C4-2B (cell line): ENCODE results near the gene ARAP1.

Source experiments
- ZFX ChIP-seq: fragments of 450-650 bp; IDR thresholded peaks from 2 replicates; pipeline ENCODE4 v1.6.1; 2017
- TF ChIP-seq, protein P1 (sequence below): fragments of 450-650 bp; conservative IDR thresholded peaks from 2 replicates; pipeline ENCODE4 v1.5.1; 2017; ENCODE audit warnings: mild to moderate bottlenecking

DNA sequence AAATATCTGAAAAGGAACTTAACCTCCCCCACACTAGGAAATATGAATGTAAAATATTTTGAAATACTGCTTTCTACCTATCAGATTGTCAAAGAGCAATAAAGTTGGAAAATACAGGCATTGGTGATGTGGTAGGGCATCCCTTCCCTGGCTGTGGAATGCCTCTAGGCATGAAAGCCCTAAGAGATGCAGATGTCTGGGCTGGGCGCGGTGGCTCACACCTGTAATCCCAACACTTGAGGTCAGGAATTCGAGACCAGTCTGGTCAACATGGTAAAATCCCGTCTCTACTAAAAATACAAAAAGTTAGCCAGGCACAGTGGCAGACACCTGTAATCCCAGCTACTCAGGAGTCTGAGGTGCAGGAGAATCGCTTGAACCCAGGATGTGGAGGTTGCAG, 22.0 kb downstream of the ARAP1 start:
- TF ChIP-seq, protein P1, sequence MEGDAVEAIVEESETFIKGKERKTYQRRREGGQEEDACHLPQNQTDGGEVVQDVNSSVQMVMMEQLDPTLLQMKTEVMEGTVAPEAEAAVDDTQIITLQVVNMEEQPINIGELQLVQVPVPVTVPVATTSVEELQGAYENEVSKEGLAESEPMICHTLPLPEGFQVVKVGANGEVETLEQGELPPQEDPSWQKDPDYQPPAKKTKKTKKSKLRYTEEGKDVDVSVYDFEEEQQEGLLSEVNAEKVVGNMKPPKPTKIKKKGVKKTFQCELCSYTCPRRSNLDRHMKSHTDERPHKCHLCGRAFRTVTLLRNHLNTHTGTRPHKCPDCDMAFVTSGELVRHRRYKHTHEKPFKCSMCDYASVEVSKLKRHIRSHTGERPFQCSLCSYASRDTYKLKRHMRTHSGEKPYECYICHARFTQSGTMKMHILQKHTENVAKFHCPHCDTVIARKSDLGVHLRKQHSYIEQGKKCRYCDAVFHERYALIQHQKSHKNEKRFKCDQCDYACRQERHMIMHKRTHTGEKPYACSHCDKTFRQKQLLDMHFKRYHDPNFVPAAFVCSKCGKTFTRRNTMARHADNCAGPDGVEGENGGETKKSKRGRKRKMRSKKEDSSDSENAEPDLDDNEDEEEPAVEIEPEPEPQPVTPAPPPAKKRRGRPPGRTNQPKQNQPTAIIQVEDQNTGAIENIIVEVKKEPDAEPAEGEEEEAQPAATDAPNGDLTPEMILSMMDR: no peak
- no peak for TF ChIP-seq ZFX
